BLaER1 treated with 17β-estradiol and CSF1 and Interleukin-3, amounts not matched to agents 10 nM and 100 nM (cell line): Measurements from ENCODE around the gene TIAM2.

Experiments used
- H3K27ac ChIP-seq, 11 experiments: shearing (Covaris generic); formaldehyde crosslinking; 2 replicates each; pipeline ENCODE4 v1.8.1; 2022
- H3K27me3 ChIP-seq, 11 experiments: shearing (Covaris generic); formaldehyde crosslinking; 2 replicates each; pipeline ENCODE4 v1.8.1; 2022
- H3K36me3 ChIP-seq, 11 experiments: shearing (Covaris generic); formaldehyde crosslinking; 2 replicates each; pipeline ENCODE4 v1.8.1; 2022
- H3K4me1 ChIP-seq, 10 experiments: shearing (Covaris generic); formaldehyde crosslinking; 2 replicates each; pipeline ENCODE4 v1.8.1; 2022
- H3K4me2 ChIP-seq, 11 experiments: shearing (Covaris generic); formaldehyde crosslinking; 2 replicates each; pipeline ENCODE4 v1.8.1; 2022
- H3K4me3 ChIP-seq, 10 experiments: shearing (Covaris generic); formaldehyde crosslinking; 2 replicates each; pipeline ENCODE4 v1.8.1; 2022
- H3K9ac ChIP-seq, 11 experiments: shearing (Covaris generic); formaldehyde crosslinking; 2 replicates each; pipeline ENCODE4 v1.8.1; 2022
- H3K9me3 ChIP-seq, 11 experiments: shearing (Covaris generic); formaldehyde crosslinking; replicated peaks in 1 of 11; 2 replicates each; pipeline ENCODE4 v1.8.1; 2022
- H4K20me1 ChIP-seq, 11 experiments: shearing (Covaris generic); formaldehyde crosslinking; 2 replicates each; pipeline ENCODE4 v1.8.1; 2022
- Cebpa-rat ChIP-seq, 11 experiments: shearing (Covaris generic); IDR thresholded peaks; 2 replicates each; pipeline ENCODE4 v1.8.1; 2022

Gene TIAM2

GRCh38 chr6:155246825-155247224 is 251.7 kb downstream of the TIAM2 start:
- no peak for TF ChIP-seq Cebpa-rat (IDR thresholded peaks at IDR 0.05)
- H3K36me3 ChIP-seq, result peaks cover 4 to 36% (median 13%) of the 10 kb centered on the region in 11 experiments; a peak in 16 of 22 replicates
- H3K27ac ChIP-seq, result no peak overlapping the region
- no peaks in the 10 kb centered on the region for H3K4me1 ChIP-seq
- H3K4me2 ChIP-seq, result no peak overlapping the region
- no peaks in the 10 kb centered on the region for H3K27me3 ChIP-seq
- H3K9ac ChIP-seq, result no peak overlapping the region
- H3K4me3 ChIP-seq, result no peak overlapping the region
- no peaks in the 10 kb centered on the region; a peak in 1 of 22 replicates for H4K20me1 ChIP-seq
- H3K9me3 ChIP-seq, result no peaks in the 10 kb centered on the region

- Histone ChIP-seq H4K20me1 (no peaks in the 10 kb centered on the region; a peak in 1 of 22 replicates), H3K4me2 (no peak overlapping the region), H3K27me3 (no peaks in the 10 kb centered on the region), H3K36me3 (peaks cover 11 to 44% (median 19%) of the 10 kb centered on the region in 11 experiments), H3K4me1 (no peaks in the 10 kb centered on the region), H3K27ac (no peak overlapping the region), H3K4me3 (no peak overlapping the region), H3K9me3 (no peaks in the 10 kb centered on the region), H3K9ac (no peak overlapping the region)
- TF ChIP-seq Cebpa-rat (IDR thresholded peaks at IDR 0.05), result no peak
Measured at GRCh38 chr6:155247618-155248007, 252.5 kb downstream of the TIAM2 start.

GRCh38 chr6:155248008-155249001 is 253.2 kb downstream of the TIAM2 start:
- Histone ChIP-seq H3K4me1 (no peaks in the 10 kb centered on the region), H4K20me1 (no peaks in the 10 kb centered on the region; a peak in 1 of 22 replicates), H3K4me3 (no peak overlapping the region), H3K4me2 (no peak overlapping the region), H3K36me3 (peaks cover 17 to 50% (median 26%) of the 10 kb centered on the region in 11 experiments), H3K27me3 (no peaks in the 10 kb centered on the region), H3K9me3 (no peaks in the 10 kb centered on the region), H3K9ac (no peak overlapping the region), H3K27ac (no peak overlapping the region)
- TF ChIP-seq Cebpa-rat (IDR thresholded peaks at IDR 0.05), result no peak

- Histone ChIP-seq H3K4me3 (no peak overlapping the region), H3K9me3 (no peaks in the 10 kb centered on the region), H3K9ac (no peak overlapping the region), H3K4me2 (no peak overlapping the region), H3K27me3 (no peaks in the 10 kb centered on the region), H3K4me1 (no peaks in the 10 kb centered on the region), H4K20me1 (no peaks in the 10 kb centered on the region), H3K36me3 (peaks cover 41 to 75% (median 51%) of the 10 kb centered on the region in 11 experiments), H3K27ac (no peak overlapping the region)
- TF ChIP-seq Cebpa-rat (IDR thresholded peaks at IDR 0.05), result no peak
Measured at GRCh38 chr6:155250701-155251381, 255.7 kb downstream of the TIAM2 start.

GRCh38 chr6:155252581-155252980 is 257.5 kb downstream of the TIAM2 start:
- Histone ChIP-seq H3K9me3 (no peaks in the 10 kb centered on the region), H3K36me3 (peaks cover 58 to 84% (median 68%) of the 10 kb centered on the region in 11 experiments), H3K4me3 (no peak overlapping the region), H4K20me1 (no peaks in the 10 kb centered on the region), H3K4me2 (no peak overlapping the region), H3K9ac (no peak overlapping the region), H3K27ac (no peak overlapping the region), H3K27me3 (no peaks in the 10 kb centered on the region), H3K4me1 (no peaks in the 10 kb centered on the region)
- TF ChIP-seq Cebpa-rat (IDR thresholded peaks at IDR 0.05), result no peak

- Histone ChIP-seq H3K9me3 (no peaks in the 10 kb centered on the region), H3K9ac (no peak overlapping the region), H3K4me2 (no peak overlapping the region), H3K36me3 (peaks cover 66 to 85% (median 74%) of the 10 kb centered on the region in 11 experiments), H3K4me1 (no peaks in the 10 kb centered on the region), H4K20me1 (no peaks in the 10 kb centered on the region), H3K27ac (no peak overlapping the region), H3K4me3 (no peak overlapping the region), H3K27me3 (no peaks in the 10 kb centered on the region)
- TF ChIP-seq Cebpa-rat (IDR thresholded peaks at IDR 0.05), result no peak
Measured at GRCh38 chr6:155253337-155253736, 258.2 kb downstream of the TIAM2 start.

GRCh38 chr6:155254139-155254538 is 259.0 kb downstream of the TIAM2 start:
- no peaks in the 10 kb centered on the region for H4K20me1 ChIP-seq
- H3K9ac ChIP-seq, result no peak overlapping the region
- H3K36me3 ChIP-seq, result peaks cover 73 to 93% (median 81%) of the 10 kb centered on the region in 11 experiments
- no peak overlapping the region for H3K4me2 ChIP-seq
- no peaks in the 10 kb centered on the region for H3K9me3 ChIP-seq
- no peak overlapping the region for H3K4me3 ChIP-seq
- H3K4me1 ChIP-seq, result no peaks in the 10 kb centered on the region
- no peak overlapping the region for H3K27ac ChIP-seq
- TF ChIP-seq Cebpa-rat (IDR thresholded peaks at IDR 0.05), result no peak
- no peaks in the 10 kb centered on the region for H3K27me3 ChIP-seq

- Histone ChIP-seq H4K20me1 (no peaks in the 10 kb centered on the region), H3K9ac (no peak overlapping the region), H3K9me3 (no peaks in the 10 kb centered on the region), H3K4me2 (no peak overlapping the region), H3K27me3 (no peaks in the 10 kb centered on the region), H3K27ac (no peak overlapping the region), H3K4me1 (peaks cover 0 to 11% (median 8%) of the 10 kb centered on the region in 10 experiments; a peak in 11 of 20 replicates), H3K4me3 (no peak overlapping the region), H3K36me3 (peaks cover 80 to 97% (median 86%) of the 10 kb centered on the region in 11 experiments)
- TF ChIP-seq Cebpa-rat (IDR thresholded peaks at IDR 0.05), result no peak
Measured at GRCh38 chr6:155256122-155256795, 261.1 kb downstream of the TIAM2 start.

- H3K4me2 ChIP-seq, result no peak overlapping the region
- TF ChIP-seq Cebpa-rat (IDR thresholded peaks at IDR 0.05), result no peak
- no peak overlapping the region for H3K9ac ChIP-seq
- H3K27ac ChIP-seq, result no peak overlapping the region
- H4K20me1 ChIP-seq, result 0 out of 22 replicates have a peak, but pooled peaks cover 0 to 6% (median 0%) of the 10 kb centered on the region in 11 experiments
- peaks cover 73 to 90% (median 78%) of the 10 kb centered on the region in 11 experiments for H3K36me3 ChIP-seq
- H3K27me3 ChIP-seq, result no peaks in the 10 kb centered on the region
- H3K9me3 ChIP-seq, result no peaks in the 10 kb centered on the region
- H3K4me3 ChIP-seq, result no peak overlapping the region
- peaks cover 0 to 27% (median 22%) of the 10 kb centered on the region in 10 experiments; a peak in 14 of 20 replicates for H3K4me1 ChIP-seq
Measured at GRCh38 chr6:155257796-155258195, 262.7 kb downstream of the TIAM2 start.
